ENCODE data around the gene VAMP2. TPM values are rescaled to one million over a fixed set of nuclear protein-coding genes. Genes with fewer than 3 reads are reported as not detected.

VAMP2 gene
- total and polyA plus RNA-seq, 9 of the 15 experiments (the other 6 are each of a cell fraction or from before 2014, with no cell fraction given) = 2.3 to 31.8 (median 6.0) TPM

DNA sequence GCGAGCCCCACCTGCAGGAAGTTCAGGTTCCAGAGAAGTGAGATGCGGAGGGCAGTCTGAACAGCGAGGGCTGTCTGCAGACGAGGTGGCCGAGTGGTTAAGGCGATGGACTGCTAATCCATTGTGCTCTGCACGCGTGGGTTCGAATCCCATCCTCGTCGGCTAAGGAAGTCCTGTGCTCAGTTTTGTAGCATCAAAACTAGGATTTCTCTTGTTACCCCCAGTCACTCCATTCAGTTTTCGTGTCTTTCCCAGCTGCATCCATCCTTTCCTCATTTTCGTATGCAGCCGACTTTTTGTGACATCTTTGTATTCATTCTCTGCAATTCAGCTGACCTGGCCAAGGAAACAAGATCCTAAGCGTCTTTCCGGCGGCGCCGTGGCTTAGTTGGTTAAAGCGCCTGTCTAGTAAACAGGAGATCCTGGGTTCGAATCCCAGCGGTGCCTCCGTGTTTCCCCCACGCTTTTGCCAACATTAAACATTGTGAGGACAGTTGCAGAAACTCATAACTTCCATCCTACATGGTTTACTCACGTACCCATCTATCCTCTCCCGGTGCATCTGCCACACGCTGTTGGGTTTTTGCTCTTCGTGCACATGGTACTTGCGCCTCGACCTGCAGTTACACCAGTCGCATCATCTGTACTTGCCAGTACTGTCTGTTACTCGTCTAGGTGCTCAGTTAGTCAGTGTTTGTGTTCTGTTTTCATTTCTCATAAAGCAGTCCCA is 24.2 kb upstream of the VAMP2 start (continued):
- TF ChIP-seq U2AF1 (optimal IDR thresholded peaks at IDR 0.05; ENCODE audit: low read depth, low read length) (no peak), CBX3 (IDR thresholded peaks at IDR 0.05; ENCODE audit: borderline replicate concordance in 1 of 2, low read length in 2 of 2) (no peak), ILK (tag; IDR thresholded peaks at IDR 0.05; ENCODE audit: borderline replicate concordance, low read depth) (no peak), POLR3G (IDR thresholded peaks at IDR 0.05; ENCODE audit: extremely low read depth, insufficient read length, insufficient replicate concordance) (peak; percentile 25), MLLT1 (IDR thresholded peaks at IDR 0.05) (no peak), ZNF384 (IDR thresholded peaks at IDR 0.05; ENCODE audit: low read depth, low read length) (no peak), FOXP1 (CRISPR knock-in tag; IDR thresholded peaks at IDR 0.05) (peak; percentile 72; the same call in 1 of the 2 replicates), CBX1 (IDR thresholded peaks at IDR 0.05; ENCODE audit: low read depth) (no peak), SFPQ (IDR thresholded peaks at IDR 0.05; ENCODE audit: low read depth, low read length) (no peak), ZNF785 (CRISPR knock-in tag; IDR thresholded peaks at IDR 0.05) (no peak), PTTG1 (tag; IDR thresholded peaks at IDR 0.05; ENCODE audit: low read depth) (no peak), ZNF586 (CRISPR knock-in tag; conservative IDR thresholded peaks at IDR 0.05) (no peak), PCBP2 (IDR thresholded peaks at IDR 0.05; ENCODE audit: low read depth, low read length, poor library complexity, severe bottlenecking) (no peak), NCOA6 (IDR thresholded peaks at IDR 0.05) (no peak), ZNF717 (CRISPR knock-in tag; IDR thresholded peaks at IDR 0.05) (no peak), RAD51 (IDR thresholded peaks at IDR 0.05; ENCODE audit: borderline replicate concordance, low read depth) (peak; percentile 27; the same call in 1 of the 2 replicates), HES1 (IDR thresholded peaks at IDR 0.05; ENCODE audit: low read depth) (no peak)
- TF ChIP-seq, protein P1, sequence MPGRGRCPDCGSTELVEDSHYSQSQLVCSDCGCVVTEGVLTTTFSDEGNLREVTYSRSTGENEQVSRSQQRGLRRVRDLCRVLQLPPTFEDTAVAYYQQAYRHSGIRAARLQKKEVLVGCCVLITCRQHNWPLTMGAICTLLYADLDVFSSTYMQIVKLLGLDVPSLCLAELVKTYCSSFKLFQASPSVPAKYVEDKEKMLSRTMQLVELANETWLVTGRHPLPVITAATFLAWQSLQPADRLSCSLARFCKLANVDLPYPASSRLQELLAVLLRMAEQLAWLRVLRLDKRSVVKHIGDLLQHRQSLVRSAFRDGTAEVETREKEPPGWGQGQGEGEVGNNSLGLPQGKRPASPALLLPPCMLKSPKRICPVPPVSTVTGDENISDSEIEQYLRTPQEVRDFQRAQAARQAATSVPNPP (IDR thresholded peaks at IDR 0.05; ENCODE audit: borderline replicate concordance, insufficient read depth, insufficient read length) = no peak
- TF ChIP-seq, protein P2, sequence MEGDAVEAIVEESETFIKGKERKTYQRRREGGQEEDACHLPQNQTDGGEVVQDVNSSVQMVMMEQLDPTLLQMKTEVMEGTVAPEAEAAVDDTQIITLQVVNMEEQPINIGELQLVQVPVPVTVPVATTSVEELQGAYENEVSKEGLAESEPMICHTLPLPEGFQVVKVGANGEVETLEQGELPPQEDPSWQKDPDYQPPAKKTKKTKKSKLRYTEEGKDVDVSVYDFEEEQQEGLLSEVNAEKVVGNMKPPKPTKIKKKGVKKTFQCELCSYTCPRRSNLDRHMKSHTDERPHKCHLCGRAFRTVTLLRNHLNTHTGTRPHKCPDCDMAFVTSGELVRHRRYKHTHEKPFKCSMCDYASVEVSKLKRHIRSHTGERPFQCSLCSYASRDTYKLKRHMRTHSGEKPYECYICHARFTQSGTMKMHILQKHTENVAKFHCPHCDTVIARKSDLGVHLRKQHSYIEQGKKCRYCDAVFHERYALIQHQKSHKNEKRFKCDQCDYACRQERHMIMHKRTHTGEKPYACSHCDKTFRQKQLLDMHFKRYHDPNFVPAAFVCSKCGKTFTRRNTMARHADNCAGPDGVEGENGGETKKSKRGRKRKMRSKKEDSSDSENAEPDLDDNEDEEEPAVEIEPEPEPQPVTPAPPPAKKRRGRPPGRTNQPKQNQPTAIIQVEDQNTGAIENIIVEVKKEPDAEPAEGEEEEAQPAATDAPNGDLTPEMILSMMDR (IDR thresholded peaks at IDR 0.05 in 2 of 3, conservative IDR thresholded peaks at IDR 0.05 in 1 of 3; ENCODE audit: insufficient read depth in 2 of 3, low read depth in 1 of 3, low read length in 3 of 3) = peak in 2 of 3 experiments; percentile 29 to 57; a peak in 3 of 6 replicates
